Peyer's patch (tissue), 4 donors: ENCODE measurements around the gene CACNB1.

ENCODE experiments used
- CTCF ChIP-seq, 6 experiments: fragments of 450-650 bp in 4 of 6; fragments of 200-600 bp in 2 of 6; sonication (generic) in 1 of 6; IDR thresholded peaks; one replicate each; pipeline ENCODE4 v1.5.1; 2017 to 2019; ENCODE audit warnings: antibody characterized with exemption in 6 of 6, mild to moderate bottlenecking in 3 of 6, moderate library complexity in 1 of 6
- POLR2A ChIP-seq, 2 donors: fragments of 450-650 bp; IDR thresholded peaks; one replicate each; pipeline ENCODE4 v1.5.1; 2017; ENCODE audit warnings: antibody characterized with exemption in 2 of 2, mild to moderate bottlenecking in 2 of 2, moderate library complexity in 2 of 2

DNA sequence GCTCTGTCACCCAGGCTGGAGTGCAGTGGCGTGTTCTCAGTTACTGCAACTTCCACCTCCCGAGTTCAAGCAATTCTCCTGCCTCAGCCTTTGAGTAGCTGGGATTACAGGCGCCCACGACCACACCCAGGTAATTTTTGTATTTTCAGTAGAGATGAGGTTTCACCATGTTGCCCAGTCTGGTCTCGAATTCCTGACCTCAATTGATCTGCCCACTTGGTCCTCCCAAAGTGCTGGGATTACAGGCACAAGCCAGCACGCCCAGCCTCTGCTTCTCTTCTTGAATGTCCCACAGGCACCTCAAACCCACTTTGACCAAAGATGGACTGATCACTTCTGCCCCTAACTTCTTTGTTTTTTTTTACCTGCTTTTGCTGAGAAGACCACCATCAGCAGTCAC lies 26.9 kb downstream of the CACNB1 start:
- TF ChIP-seq CTCF (IDR thresholded peaks at IDR 0.05) = no peak
- TF ChIP-seq POLR2A (IDR thresholded peaks at IDR 0.05) = no peak
